HTERT RPE-1 (cell line): ENCODE data around the gene PPP6R1.

Source experiments
- in situ Hi-C: fragments of 300-500 bp; cut with MboI; formaldehyde crosslinking; loops from 4 replicates; pipeline ENCODE4 v1.14.3; 2020; ENCODE audit warnings: low sequenced_read_pairs

PPP6R1 gene

DNA sequence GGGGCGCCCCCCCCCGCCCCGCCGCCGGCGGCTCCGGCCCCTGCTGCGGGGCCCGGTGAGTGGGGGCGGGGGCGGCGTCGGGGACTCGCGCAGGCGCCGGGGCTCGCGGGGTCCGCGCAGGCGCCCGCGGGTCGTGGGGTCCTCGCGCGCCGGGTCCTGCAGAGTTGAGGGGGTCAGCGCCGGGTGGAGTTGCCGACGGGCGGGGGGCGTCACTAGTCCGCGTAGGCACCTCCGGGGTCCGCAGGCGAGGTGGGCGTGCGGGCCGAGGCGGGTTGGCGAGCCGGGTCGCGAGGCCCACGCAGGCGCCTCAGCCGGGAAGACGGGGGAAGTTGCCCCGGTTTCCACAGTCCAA is 365 bp downstream of the PPP6R1 start:
- in situ Hi-C loops = no loop called here

DNA sequence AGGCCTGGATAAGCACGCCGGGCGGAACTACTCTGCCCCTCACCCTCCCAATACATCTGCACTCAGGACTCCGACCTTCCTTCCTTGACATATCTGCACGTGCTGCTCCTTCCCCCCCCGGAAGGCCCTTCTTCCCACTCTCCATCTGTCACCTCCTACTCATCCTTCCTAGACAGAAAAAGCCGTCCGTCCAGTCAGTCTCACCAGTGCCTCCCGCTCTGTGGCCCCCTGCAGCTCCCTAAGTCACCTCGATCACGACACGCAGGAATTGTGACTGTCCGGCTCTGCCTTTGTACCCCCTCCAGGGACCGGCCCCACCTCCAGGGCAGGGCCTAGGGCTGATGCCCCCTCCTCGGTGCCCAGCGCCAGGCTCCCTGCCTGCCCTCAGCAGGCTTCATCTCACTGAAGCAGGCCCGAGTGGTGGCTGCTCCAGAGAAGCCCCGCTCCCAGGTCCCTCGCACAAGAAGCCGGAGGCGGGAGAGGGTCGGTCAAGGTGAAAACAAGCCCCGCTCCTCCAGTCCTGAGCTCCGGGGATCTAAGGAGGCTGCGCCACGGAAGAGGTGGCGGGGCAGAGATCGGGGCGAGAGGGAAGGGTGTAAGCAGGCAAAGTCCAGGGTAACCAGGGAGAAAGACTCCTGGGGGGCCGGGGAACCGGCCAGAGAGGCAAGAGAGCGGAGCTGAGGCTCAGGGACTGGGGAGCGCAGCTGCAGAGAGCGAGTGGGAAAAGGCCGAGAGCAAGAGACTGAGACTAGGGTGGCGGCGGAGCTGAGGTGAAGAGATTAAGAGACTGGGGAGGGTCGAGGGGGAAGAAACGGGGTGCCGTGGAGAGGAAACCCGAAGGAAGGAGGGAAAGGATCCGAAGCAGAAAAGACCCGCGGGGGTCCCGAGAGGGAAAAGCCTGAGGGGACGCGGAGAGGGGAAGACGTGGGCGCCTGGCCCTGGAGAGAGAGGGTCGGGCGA is 1.1 kb downstream of the PPP6R1 start:
- in situ Hi-C loops = no loop called here

DNA sequence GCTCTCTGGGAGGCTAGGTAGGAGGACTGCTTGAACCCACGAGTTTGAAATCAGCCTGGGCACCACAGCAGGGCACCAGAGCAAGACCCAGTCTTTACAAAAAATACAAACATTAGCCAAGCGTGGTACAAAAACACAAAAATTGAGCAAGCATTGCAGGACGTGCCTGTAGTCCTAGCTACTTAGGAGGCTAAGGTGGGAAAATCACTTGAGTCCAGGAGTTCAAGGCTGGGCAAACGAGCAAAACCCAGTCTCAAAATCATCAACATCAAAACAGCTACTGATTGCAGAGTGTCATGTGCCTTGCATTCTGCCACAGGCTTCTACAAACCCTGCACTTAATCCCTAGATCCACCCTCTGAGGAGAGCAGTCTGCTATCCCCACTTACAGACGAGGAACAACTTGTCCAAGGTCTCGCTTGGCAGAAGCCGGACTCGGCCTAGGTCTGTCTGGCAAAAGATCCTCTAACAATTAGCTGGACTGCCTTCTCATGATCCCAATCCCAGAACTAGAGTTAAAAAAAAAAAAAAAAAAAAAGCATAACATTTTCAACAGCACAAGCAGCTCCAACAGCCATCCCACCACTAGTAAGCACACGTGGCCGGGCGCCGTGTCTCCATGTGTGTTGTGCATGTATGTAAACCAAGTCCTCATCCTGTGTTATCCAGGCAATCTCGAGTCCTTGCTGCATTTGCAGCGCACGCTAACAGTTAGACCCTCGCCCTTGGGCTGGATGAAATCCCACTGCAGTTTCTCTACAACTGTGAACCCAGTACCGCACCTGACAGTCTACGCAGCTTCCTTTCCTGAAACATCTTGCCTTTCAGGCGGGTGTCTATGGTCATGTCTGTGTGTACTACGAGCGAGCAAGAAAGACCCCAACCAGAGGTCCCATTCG is 2.0 kb downstream of the PPP6R1 start:
- in situ Hi-C loops = no loop called here

DNA sequence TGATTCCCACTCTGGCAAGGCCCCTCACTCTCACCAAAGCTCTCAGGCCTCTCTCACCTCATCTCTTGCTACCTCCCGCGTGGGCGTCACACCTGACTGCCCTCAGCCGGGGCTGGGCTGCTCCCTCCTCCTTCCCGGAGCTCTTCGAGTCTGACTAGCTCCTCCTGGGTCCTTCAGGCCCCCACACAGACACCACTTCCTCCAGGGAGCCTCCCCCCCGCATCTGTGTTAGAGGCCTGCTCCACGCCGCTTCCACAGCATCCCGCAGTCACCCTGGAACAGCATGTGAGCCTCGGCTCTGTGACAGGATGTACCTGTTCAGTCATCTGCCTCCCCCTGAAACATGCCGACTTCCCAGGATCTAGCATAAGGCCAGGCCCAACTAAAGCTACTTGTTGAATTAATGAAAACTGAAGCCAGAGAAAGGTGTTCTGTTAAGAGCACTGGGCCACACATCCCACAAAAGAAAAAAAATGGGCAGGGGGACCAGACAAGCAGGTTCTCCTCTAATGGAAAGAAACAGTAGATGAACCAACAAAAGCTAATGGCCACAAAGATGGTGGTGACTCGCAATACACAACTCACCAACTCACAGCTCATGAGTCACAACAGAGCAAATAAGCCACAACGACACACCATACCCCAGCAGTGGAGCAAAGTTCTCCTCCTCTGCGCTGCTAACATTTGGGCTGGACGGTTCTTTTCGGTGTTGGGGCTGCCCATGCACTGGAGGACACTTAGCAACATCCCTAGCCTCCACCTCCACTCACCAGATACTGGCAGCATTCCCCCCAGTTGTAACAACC is 3.0 kb downstream of the PPP6R1 start:
- in situ Hi-C loops = no loop called here

DNA sequence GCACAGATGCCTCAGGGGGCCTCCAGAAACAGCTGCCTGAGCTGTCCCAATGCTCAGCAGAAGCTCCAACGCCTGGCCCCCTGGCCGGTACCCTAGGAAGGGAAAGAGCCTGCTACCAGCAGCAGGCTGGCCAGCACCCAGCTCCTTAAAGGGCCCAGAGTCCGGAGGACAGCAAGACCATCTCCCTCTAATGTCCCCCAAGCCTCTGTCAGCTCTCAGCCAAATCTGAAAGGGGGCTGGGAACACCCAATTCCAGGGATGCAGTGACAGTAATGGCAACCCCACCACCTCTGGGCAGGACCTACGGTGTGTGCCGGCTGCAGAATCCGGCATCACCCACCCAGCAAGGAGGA is 4.2 kb downstream of the PPP6R1 start:
- in situ Hi-C loops = no loop called here

DNA sequence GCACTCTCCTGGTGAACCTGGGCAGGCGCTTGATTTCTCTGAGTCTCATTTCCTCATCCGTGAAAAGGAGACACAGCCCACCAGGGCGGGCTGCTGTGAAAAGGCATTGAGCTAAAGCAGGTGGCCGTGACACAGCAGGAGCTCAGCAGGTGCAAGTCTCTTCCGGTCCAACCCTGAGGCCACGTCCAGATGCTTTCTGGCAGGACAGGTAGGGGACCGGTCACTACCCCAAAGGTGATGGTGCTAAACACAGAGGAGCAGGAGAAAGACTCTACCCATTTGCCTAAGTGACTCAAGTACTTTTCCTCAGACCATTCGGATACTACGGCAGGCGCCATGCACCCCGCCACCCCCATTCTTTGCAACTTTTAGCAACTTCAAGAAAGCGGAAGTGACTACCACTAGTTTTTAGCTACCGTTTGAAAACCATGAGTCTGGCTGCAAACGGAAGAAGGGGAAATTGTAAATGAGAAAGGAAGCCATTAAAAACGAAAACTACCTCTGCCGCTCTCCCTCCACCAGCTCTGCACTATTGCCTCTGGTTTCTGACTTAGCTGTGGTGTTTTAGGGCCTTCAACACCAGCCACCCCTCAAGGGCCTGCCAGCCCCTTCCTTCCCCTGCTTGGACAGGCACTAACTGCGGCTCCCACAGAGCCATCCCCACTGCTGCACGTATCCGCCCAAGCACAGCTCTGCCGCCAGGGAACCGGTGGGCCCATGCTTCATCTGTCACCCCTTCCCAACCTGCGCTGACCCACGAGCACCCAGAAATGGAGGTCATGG is 4.8 kb downstream of the PPP6R1 start:
- in situ Hi-C loops = no loop called here

DNA sequence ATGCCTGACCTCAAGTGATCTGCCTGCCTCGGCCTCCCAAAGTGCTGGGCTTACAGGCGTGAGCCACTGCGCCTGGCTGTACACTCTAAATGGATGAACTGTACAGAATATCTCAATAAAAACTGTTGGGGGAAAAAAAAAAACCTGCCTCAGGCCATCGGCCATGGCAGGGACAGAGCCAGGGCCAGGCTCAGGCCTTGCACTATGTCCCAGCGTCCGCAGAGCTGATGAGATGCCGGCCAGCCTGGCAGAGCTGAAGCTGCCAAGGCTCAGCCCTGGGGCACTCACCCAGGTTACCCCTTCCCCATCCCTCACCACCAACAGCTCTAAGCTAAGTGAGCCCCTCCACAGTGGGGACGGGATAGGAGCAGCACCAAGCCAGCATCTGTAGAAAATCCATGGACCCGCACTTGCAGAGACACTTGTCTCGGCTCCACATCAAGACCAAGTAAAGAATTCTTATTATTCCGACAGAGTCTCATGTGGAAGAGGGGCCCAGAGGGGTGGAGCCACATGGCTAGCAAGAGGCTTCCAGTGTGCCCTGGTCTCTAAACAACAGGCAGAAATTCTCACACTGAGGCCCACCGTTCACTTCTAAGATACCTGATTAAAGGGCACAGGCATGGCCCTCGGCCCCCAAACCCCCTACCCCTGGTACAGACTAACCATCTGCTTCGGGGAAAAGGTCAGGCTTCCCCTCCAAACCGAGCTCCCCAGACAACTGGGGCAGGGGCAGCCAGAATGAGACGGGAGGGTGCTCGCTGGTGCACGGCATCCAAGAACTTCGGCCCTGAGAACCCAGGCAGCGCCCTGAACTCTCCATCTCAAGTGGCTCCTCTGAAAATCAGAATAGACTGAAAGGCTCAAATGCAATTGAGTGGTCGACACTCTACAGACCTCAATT is 5.8 kb downstream of the PPP6R1 start:
- in situ Hi-C loops = no loop called here

DNA sequence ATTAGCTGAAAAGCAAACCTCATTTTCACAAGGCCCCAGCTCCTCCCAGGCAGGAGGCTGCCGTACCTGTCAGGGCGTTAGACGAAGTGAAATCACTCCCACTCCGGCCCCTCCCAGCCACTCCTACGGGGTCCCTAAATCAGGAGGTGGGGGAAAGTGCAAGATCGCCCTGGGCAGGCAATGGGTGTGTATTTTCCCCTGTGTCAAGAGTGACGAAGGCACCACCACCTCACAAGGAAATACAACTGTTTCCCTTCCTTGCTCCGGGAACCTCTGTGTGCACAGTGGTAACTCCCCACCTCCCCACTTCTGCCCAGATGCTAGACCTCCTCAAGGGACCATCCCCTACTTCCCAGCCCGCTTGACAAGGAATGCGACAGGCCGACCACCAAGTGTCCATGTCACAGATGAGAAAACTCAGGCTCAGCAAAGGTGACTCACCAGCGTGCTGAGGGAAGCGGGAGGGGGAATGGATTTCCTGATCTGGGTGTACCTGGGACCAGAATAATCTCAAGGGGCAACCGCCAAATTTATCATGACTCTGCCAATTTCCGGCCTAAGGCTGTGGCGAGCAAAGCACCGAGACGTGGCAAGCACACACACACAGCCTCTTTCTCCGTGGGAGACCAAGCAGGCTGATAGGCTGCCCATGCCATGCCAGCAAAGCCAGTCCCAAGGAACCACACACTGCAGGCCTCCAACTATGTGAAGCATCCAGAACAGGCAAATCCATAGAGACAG is 7.3 kb downstream of the PPP6R1 start:
- in situ Hi-C loops = no loop called here

DNA sequence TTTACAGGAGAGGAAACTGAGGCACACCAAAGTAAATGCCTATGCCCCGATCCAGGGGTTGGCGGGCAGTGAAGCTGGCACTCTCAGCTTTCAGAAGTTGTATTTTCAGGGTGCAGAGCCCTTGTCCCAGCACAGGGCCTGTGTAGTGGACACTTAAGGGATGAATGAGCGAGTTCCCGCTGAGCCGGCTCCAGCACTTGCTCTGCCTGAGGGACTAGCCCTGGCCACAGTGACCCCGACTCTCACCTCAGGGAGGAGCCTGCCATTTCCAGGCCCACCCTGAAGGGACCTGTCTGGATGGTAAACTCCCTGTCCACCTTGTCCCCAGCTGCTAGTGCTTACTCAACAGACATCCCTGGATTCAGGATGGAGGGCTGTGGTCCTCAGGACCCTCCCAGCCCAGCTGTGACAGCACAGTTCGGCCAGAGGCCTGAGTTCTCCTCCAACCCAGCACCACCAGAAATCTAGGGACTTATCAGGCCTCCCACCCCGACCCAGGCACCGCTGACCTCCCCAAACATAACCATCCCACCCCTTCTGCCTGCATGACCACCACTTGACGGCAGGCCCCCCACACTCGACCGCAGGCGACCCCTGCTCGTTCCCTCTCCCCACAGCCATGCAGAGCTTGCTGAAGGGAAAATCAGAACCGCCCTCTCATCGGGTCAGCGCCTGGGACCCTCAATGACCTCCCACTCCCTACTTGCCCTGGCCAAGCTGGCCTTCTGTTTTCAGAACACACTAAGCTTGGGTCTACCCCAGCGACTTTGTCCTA is 8.4 kb downstream of the PPP6R1 start:
- in situ Hi-C loops = no loop called here

DNA sequence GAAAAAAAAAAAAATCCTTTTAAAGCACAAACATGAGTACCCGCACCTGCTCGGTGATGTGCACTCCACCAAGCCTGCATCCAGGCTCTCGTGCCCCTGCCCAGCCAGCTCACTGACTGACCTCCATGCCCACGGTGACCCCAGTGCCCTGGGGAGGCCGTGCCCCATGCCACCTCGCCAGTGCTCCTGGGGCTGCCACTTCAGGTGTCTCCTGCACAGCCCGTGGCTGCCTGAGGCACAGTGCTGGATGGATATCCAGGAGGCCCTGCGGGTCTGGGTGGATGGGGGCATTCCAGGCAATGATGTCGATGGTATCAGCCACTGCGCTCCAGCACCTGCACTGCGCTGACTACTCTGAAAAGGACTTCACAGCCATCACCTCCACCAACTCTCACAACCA is 9.0 kb downstream of the PPP6R1 start:
- in situ Hi-C loops = no loop called here

DNA sequence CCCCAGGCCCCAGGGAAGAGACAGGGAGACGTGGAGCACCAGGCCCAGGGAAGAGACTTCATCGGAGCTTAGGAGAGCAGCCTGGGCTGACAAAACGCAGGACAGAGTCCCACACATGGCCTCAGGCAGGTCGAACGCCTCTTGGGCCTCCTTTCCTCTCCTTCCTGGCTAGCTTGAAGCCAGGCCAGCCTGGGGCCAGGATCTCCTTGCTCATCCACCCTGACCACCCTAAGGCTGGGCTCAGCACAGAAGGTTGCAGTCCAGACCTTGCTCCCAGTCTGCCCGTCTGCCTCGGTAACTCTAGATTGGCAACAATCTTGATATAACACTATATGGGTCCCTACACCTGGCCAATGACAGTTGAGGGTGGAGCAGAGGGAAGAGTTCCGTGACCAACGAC is 10.1 kb downstream of the PPP6R1 start:
- in situ Hi-C loops = no loop called here

DNA sequence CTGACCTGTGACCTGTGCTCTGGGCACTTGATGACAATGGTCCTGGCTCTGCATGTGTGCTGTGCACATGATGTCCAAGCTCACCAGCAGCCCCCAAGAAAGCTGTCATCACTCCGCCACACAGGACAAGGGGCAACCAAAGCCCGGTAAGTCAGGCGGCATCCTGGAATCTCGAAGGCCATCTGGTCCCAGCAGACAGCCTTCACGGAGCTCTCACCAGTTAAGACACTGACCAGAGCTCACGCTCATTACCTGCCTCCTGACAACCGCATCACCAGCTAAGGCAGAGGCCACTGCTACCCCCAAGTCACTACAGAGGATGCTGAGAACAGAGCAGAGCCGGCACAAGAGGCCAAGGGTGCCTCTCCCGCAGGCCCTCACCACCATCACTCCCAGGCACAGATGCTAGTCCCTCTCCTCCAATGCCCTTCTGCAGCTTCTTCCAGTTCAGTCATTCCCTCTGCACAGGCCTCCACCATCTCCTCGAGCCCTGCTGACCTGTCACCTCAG is 10.6 kb downstream of the PPP6R1 start:
- in situ Hi-C loops = no loop called here

DNA sequence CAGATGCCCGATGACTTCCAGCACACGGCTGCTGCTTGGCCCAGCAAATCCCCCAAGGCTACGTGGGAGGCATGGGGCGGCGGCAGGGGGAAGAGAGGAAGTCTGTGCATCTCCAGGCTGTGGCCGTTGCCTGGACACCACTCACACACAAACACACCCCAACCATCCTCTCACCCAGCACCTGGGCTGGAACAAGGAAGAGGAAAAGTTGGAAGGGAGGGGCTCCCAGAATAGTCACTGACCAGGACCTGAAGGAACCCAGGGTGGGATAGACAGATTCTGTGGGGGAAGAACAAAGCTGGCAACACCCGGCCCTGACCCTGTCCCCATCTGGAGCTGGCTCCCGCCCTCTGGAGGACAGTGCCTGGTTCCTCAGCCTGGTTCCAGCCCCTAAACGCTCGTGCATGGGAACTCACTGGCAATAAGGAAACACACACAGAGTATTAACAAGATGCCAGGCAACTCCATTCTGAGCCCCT is 11.2 kb downstream of the PPP6R1 start:
- in situ Hi-C loops = no loop called here

DNA sequence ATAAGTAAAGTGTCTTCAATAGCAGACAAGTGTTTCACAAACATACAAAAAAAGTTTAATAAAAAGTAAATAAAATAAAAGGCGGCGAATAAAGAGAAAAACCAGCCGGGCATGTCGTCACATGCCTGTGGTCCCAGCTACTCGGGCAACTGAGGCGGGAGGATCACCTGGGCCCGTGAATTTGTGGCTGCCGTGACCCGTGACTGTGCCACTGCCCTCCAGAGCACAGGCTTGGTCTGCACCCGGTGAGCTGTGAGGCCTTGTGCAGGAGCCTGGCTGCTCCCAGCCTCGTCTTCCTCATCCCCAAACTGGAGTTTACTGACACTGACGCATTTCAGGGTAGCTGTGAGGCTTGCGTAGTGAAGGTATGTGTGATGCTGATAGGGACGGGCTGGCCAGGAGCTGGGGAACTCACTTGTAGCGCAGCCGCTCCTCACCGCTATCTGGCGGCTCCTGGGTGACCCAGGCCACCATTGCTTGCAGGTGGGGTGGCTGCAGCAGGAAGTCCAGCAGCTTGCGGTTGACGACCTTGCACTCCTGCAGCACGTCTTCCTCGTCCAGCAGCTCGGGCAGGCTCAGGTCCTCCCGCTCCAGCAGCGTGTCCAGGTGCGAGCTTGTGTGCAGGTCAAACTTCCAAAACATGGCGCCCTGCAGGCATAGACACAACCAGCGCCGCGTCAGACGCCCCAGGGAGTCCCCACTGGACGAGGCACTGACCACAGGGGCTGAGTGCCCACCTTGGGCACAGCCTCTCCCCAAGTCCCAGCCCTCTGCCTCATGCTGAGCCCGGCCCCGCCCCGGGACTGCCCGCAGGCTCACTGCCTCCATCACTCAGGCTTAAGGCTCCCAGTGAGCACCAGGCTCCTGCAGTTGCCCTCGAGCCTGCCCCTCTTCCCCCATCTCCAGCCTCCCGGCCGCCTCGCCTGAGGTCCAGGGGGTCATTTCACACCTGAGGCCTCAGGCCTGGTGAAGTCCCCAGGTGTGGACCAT is 12.1 kb downstream of the PPP6R1 start:
- in situ Hi-C loops = no loop called here

DNA sequence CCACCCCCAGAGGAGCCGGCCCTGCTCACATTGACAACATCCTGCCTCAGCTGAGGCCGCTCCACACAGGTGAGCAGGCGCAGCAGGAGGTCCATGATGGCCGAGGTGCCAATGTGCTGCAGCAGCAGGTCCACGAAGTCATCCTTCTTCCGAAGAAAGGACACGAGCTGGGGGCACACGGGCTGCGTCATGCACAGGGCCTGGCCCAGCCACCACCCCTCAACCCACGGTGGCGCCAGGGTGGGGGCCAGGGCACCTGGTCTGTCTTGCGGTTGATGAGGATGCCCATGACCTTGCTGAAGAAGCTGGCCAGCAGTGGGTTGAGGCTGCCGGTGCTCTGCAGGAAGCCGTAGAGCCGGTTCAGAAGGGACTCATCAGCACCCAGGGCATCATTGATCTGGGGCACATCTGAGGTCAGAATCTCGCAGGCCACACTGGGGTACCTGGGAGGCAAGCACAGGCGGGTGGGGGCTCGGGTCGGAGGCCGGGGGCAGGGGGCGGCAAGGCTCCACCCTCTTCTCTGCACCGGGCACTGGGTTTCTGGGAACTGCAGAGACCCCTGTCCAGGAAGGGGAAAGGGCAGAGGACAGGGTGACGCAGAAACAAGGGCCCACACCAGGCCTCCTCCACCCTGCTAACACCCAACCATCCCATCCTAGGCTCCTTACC is 13.4 kb downstream of the PPP6R1 start:
- in situ Hi-C loops = no loop called here
